Tibial artery (tissue), 4 donors: ENCODE results near the gene ROBO4.

Experiments
- DNase-seq, 2 donors: peaks; one replicate each; pipeline ENCODE4 v3.0.0-alpha.2; 2019
- H3K27ac ChIP-seq, 2 donors: fragments of 200-600 bp; sonication (generic) in 1 of 2; 1 replicate in 1 of 2; 2 replicates in 1 of 2; pipeline ENCODE4 v1.5.1; 2018 to 2019; ENCODE audit warnings: mild to moderate bottlenecking in 1 of 2
- H3K27me3 ChIP-seq, 2 donors: fragments of 200-600 bp; sonication (generic) in 1 of 2; one replicate each; pipeline versions ENCODE4 v1.5.1 to v1.6.0; 2016 to 2019
- H3K36me3 ChIP-seq, 3 donors: fragments of 200-600 bp; sonication (generic) in 2 of 3; one replicate each; pipeline ENCODE4 v1.5.1; 2016 to 2019; ENCODE audit warnings: mild to moderate bottlenecking in 2 of 3
- H3K4me1 ChIP-seq, 4 donors: fragments of 200-600 bp; sonication (generic) in 2 of 4; 1 replicate in 3 of 4; 2 replicates in 1 of 4; pipeline ENCODE4 v1.5.1; 2016 to 2019
- H3K4me3 ChIP-seq, 2 donors: fragments of 200-600 bp; sonication (generic) in 1 of 2; 1 replicate in 1 of 2; 2 replicates in 1 of 2; pipeline ENCODE4 v1.5.1; 2018 to 2019; ENCODE audit warnings: mild to moderate bottlenecking in 2 of 2
- H3K9me3 ChIP-seq, 3 donors: fragments of 200-600 bp; sonication (generic) in 1 of 3; one replicate each; pipeline ENCODE4 v1.5.1; 2016 to 2019
- intact Hi-C: fragments of 100-400 bp; cut with DNase I; formaldehyde crosslinking; loops from one replicate; pipeline ENCODE4 v1.15.0; 2023; ENCODE audit warnings: low total_unique reads
- TF ChIP-seq, protein P1 (sequence below), 2 experiments: fragments of 200-600 bp in 1 of 2; fragments of 450-650 bp in 1 of 2; IDR thresholded peaks; one replicate each; pipeline ENCODE4 v1.5.1; 2017 to 2019; ENCODE audit warnings: antibody characterized with exemption in 2 of 2, mild to moderate bottlenecking in 1 of 2, moderate library complexity in 1 of 2

Gene ROBO4

DNA sequence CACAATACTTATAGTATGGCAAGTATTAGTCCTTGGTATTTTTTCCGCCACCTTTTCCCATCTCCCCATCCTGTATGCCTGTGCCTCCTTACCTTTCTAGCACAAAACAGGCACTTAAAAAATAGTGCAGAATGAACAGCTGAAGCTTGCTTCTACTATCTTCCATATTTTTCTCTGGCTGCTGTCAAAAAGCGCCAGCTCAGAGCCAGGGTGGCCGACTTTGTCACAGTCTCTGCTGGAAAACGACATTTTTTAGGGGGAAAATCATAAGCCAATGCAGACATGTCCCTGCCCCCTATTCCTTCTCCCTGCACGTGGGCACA, 58.9 kb downstream of the ROBO4 start:
- no peaks in the 10 kb centered on the region for H3K36me3 ChIP-seq
- DNase-seq: no peak
- intact Hi-C loops: loop anchor here (2.0 to 10.0 kb wide), 4 partner anchors 28 to 196 kb away; partner anchors contain the start of gene MSANTD2
- H3K27me3 ChIP-seq: peaks cover 5 to 58% of the 10 kb centered on the region in 2 donors
- H3K9me3 ChIP-seq: no peaks in the 10 kb centered on the region
- H3K4me1 ChIP-seq: peaks cover 0 to 27% (median 22%) of the 10 kb centered on the region in 4 donors
- no peak overlapping the region for H3K27ac ChIP-seq
- TF ChIP-seq, protein P1, sequence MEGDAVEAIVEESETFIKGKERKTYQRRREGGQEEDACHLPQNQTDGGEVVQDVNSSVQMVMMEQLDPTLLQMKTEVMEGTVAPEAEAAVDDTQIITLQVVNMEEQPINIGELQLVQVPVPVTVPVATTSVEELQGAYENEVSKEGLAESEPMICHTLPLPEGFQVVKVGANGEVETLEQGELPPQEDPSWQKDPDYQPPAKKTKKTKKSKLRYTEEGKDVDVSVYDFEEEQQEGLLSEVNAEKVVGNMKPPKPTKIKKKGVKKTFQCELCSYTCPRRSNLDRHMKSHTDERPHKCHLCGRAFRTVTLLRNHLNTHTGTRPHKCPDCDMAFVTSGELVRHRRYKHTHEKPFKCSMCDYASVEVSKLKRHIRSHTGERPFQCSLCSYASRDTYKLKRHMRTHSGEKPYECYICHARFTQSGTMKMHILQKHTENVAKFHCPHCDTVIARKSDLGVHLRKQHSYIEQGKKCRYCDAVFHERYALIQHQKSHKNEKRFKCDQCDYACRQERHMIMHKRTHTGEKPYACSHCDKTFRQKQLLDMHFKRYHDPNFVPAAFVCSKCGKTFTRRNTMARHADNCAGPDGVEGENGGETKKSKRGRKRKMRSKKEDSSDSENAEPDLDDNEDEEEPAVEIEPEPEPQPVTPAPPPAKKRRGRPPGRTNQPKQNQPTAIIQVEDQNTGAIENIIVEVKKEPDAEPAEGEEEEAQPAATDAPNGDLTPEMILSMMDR (IDR thresholded peaks at IDR 0.05): no peak
- peak overlapping the region in 1 of 2 donors; percentile 45 for H3K4me3 ChIP-seq

- Histone ChIP-seq H3K27ac (no peak overlapping the region), H3K27me3 (peaks cover 0 to 45% of the 10 kb centered on the region in 2 donors), H3K9me3 (no peaks in the 10 kb centered on the region), H3K4me1 (peaks cover 0 to 20% (median 14%) of the 10 kb centered on the region in 4 donors), H3K36me3 (no peaks in the 10 kb centered on the region), H3K4me3 (no peak overlapping the region)
- DNase-seq: no peak
- TF ChIP-seq, protein P1 (IDR thresholded peaks at IDR 0.05): no peak
- intact Hi-C loops: loop anchor here (2.0 to 10.0 kb wide), 4 partner anchors 35 to 195 kb away; partner anchors contain the start of genes ESAM and MSANTD2
These were observed 60.2 kb downstream of the ROBO4 start for GRCh38 chr11:124837491-124837856.

GRCh38 chr11:124835918-124836317, 61.7 kb downstream of the ROBO4 start:
- H3K4me3 ChIP-seq: peak overlapping the region in 1 of 2 donors; percentile 46
- no peaks in the 10 kb centered on the region for H3K9me3 ChIP-seq
- DNase-seq: no peak
- TF ChIP-seq, protein P1 (IDR thresholded peaks at IDR 0.05): no peak
- intact Hi-C loops: loop anchor here (2.0 to 10.0 kb wide), 4 partner anchors 34 to 194 kb away; partner anchors contain the start of genes ESAM and MSANTD2
- H3K36me3 ChIP-seq: no peaks in the 10 kb centered on the region
- H3K4me1 ChIP-seq: peaks cover 0 to 20% (median 13%) of the 10 kb centered on the region in 4 donors
- H3K27me3 ChIP-seq: peaks cover 0 to 32% of the 10 kb centered on the region in 2 donors
- H3K27ac ChIP-seq: peak overlapping the region; percentile 71 to 72

DNA sequence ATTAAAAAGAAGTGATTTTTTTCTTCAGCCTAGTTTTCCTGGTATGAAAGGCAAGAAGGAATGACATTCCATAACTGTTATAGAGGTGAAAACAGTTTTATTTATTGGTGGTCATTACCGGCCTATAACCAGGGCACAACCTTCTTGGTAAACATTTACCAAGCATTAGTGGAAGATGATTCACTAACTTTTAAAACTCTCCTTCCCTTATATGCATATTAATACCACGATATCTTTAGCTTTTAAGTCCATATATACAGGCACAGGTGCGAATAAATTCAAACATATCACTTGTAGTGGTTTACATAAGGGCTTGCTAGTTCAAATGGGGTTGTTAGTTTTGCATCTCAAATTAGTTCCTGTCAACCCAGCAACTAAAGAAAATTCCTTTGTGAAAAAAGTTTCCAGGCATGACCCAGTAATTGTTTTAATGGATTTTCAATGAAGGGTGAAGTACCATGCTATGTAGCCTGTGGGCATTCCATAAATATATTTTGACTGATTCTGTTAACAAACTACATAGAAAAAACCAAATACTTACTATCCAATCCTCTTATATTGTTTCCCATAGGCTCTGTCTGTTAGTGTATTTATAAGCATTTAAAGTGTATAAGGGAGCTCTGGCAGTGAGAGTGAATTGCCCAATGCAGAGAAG, 63.0 kb downstream of the ROBO4 start:
- Histone ChIP-seq H3K9me3 (no peaks in the 10 kb centered on the region), H3K27me3 (peaks cover 0 to 20% of the 10 kb centered on the region in 2 donors), H3K4me1 (peaks cover 0 to 15% (median 9%) of the 10 kb centered on the region in 4 donors), H3K36me3 (no peaks in the 10 kb centered on the region), H3K4me3 (no peak overlapping the region), H3K27ac (no peak overlapping the region)
- intact Hi-C loops: loop anchor here (5.0 to 10.0 kb wide), 3 partner anchors 32 to 192 kb away; partner anchors contain the start of gene MSANTD2
- TF ChIP-seq, protein P1 (IDR thresholded peaks at IDR 0.05): no peak
- DNase-seq: no peak
